ENCODE results near the gene TMEM106A.
"Not testable (repeated sequence)": the region's sequence is repeated elsewhere in the genome, so short reads cannot be mapped to it uniquely, and the experiment has no call there.

TMEM106A gene

GRCh38 chr17:43216369-43216761, 4.7 kb downstream of the TMEM106A start:
- no peak for DNase-seq

GRCh38 chr17:43216762-43217613, 5.3 kb downstream of the TMEM106A start:
- no peak for DNase-seq

GRCh38 chr17:43217614-43218087, 6.0 kb downstream of the TMEM106A start:
- DNase-seq, result no peak

GRCh38 chr17:43219001-43219400, 7.3 kb downstream of the TMEM106A start:
- DNase-seq, result no peak

- no peak for DNase-seq
Measured at GRCh38 chr17:43219746-43220380, 8.2 kb downstream of the TMEM106A start.

GRCh38 chr17:43220511-43221125, 8.9 kb downstream of the TMEM106A start:
- DNase-seq, result no peak

GRCh38 chr17:43224146-43224705, 12.6 kb downstream of the TMEM106A start:
- no peak for DNase-seq

- no peak for DNase-seq
Measured at GRCh38 chr17:43226393-43226792, 14.7 kb downstream of the TMEM106A start.

GRCh38 chr17:43228020-43228782, 16.5 kb downstream of the TMEM106A start, which contains the start of gene CCDC200:
Gene CCDC200 (minus strand): TSS chr17:43228623. CDS start chr17:43228554, 69 bp downstream.
- not testable (repeated sequence) for DNase-seq

- DNase-seq, result not testable (repeated sequence)
Measured at GRCh38 chr17:43231205-43232020, 19.7 kb downstream of the TMEM106A start.

GRCh38 chr17:43232021-43232699, 20.5 kb downstream of the TMEM106A start:
- DNase-seq, result not testable (repeated sequence)

GRCh38 chr17:43233263-43233662, 21.6 kb downstream of the TMEM106A start:
- not testable (repeated sequence) for DNase-seq

- DNase-seq, result not testable (repeated sequence)
Measured at GRCh38 chr17:43233877-43234276, 22.2 kb downstream of the TMEM106A start, which contains the start of gene RNU2-1. Gene RNU2-1 (minus strand): TSS chr17:43233977.

GRCh38 chr17:43239597-43239996, 27.9 kb downstream of the TMEM106A start:
- not testable (repeated sequence) for DNase-seq

GRCh38 chr17:43240596-43241352, 29.1 kb downstream of the TMEM106A start:
- DNase-seq, result not testable (repeated sequence)

- not testable (repeated sequence) for DNase-seq
Measured at GRCh38 chr17:43246456-43246855, 34.8 kb downstream of the TMEM106A start.
